GM18526 (cell line): ENCODE measurements around the gene ENTHD1.

Source experiments
- POLR2A ChIP-seq: IDR thresholded peaks from 3 replicates; pipeline ENCODE4 v1.6.1; 2011; ENCODE audit not compliant: insufficient read length; ENCODE audit errors: extremely low read depth

Gene ENTHD1

DNA sequence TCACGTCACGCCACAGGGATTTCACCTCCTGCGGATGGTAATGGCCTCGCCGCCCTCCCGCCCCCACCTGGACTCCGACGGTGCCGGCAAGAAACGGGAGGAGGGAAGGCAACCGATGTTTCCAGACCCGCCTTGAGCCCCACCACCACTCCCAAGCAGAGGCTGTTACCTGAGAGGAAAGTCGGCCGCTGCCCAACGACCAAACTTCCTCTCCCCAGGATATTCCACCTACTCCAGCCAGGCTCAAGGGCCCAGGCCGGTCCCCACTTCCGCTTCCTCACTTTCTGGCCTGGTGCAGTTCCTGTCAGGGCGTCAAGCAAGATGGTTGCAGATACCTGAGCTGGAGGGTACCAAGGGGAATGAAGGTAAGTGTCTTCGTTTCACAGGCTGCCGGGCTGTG, at the start of gene ENTHD1:
Gene ENTHD1 (minus strand): TSS at position 235 of the 400 bp plus-strand sequence. CDS start 6,012 bp downstream, outside the sequence.
- no peak for TF ChIP-seq POLR2A

- no peak for TF ChIP-seq POLR2A
These were observed 49.8 kb upstream of the ENTHD1 start for GRCh38 chr22:39943337-39943736.

DNA sequence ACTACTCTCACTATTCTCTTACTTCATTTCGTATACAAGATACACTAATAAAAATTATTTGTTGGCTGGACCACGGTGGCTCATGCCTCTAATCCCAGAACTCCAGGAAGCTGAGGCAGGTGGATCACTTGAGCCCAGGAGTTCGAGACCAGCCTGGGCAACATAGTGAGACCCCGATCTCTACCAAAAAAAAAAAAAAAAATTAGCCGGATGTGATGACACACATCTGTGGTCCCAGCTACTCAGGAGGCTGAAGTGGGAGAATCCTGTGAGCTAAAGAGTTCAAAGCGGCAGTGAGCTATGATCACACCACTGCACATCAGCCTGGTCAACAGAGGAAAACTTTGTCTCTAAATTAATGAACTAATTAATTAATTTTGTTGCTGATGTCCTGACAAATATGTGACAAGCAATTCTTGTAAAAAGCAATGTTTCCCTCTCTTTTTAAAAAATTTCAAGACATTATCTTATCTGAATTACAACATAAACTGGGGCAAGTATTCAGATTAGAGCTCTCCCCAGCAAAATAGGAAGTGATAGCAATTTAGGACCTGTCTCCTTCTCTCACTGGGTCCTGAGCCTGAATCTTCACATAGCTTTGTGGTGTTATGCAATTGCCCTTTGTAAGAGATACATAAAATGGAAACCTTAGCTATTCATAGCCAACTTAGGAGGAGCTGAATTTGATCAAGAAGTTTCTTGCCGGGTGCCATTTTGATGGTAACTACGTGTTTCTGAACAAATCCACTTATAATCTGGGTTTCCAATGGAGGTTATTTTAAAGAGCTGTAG, 49.1 kb upstream of the ENTHD1 start:
- TF ChIP-seq POLR2A = no peak

DNA sequence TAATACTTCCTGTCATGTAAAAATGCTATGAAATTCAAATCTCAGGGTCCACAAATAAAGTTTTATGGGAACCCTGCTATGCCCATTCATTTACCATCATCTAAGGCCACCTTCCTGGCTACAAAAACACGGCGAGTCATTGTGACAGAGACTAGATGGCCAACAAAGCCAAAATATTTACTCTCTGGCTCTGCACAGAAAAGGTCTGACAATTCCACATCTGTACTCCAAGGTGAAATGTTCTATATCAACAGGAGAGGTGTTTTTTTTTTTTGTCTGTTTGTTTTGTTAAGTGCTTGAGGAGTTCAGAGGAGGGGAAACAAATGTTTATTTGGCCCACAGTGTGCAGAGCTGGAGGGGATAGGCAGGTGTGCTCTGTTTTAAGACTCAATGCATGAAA, 48.0 kb upstream of the ENTHD1 start:
- TF ChIP-seq POLR2A = no peak

DNA sequence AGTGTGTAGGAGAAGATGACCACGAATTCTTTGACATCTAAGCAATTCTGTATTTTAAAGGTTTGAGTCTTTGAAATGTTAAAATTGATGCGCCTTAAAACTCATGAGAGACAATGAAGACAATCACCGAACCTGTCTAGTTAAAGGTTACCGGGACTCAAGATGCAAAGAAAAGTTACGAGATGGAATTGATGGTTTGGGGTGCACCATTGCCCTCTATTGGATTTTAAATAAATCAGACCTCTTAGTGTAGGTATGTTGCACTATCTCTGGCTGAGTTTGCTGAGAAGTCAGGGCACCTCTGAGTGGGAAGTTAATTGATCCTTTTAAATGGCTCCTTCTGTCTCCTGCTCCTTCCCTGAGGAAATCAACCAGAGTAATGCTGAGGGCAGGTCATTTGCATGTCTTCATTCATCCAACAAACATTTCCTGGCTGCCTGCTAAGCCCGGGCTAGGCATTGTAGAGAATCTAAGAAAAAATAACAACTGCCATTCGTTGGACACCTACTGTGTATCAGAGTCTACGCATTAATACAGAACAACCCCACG, 47.3 kb upstream of the ENTHD1 start:
- TF ChIP-seq POLR2A = no peak

DNA sequence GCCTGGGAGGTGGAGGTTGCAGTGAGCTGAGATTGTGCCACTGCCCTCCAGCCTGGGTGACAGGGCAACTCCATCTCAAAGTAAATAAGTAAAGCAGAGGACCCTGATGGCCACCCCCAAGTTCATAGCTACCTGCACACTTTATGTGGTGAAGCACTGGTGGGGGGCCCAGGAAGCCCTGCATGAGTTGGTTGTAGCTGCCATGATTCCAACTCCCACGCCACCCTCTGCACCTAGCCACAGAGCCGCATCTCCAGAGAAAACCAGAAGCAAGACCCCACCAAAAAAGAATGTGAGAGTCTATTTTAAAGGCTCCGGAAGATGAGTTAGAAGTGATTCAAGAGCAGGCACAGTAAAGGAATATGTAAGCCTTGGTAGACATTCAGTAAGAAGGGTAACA, 46.3 kb upstream of the ENTHD1 start:
- no peak for TF ChIP-seq POLR2A

- no peak for TF ChIP-seq POLR2A
These were observed 45.0 kb upstream of the ENTHD1 start for GRCh38 chr22:39938509-39939111.

DNA sequence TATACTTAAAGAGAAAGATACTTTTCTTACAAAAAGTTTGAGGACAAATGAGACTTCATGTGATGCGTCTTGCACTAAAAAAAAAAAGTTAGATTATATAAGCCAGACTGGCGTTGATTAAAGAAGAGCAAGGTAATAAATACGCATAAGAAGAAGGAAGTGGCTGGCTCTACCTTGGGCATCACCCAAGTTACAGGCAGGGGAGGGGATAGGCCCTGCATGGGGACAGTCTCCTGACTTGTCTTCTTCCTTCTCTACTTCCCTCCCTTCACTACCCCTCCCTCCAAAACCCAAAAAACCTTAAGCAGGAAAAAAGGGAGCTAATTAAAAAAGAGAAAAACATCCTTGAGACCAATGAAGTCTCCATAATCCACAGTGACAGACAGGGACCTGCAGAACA, 44.3 kb upstream of the ENTHD1 start:
- no peak for TF ChIP-seq POLR2A

DNA sequence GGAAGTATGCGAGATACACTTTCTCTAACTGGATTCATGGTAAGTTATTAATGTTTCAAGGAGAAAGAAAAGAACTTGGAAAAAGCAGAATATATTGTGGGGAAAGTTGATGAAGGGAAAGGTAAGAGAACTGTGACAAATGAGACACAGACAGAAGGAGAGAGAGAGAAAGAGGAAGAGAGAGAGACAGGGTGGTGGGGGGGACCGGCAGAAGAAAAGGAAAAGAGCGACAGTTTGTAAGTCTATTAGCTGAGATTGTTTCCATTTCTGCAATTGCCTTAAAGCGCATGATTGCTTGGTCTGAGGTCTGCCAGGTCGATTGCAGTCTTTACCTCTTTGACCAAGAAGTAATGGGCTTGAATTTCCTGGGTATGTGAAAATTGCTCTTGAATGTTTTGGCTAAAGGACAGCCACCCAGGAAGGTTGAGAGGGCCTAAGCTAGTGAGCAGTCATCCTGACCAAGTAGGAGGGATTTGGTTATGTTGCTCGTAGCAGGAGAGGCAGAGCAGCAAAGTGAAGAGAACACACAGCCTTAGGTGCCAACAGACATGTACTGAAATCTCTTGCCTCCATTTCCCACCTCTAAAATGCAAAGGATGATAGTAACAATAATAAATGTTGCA, 43.1 kb upstream of the ENTHD1 start:
- no peak for TF ChIP-seq POLR2A

GRCh38 chr22:39935612-39936011, 42.1 kb upstream of the ENTHD1 start:
- TF ChIP-seq POLR2A = no peak

- TF ChIP-seq POLR2A = no peak
These were observed 41.6 kb upstream of the ENTHD1 start for GRCh38 chr22:39935116-39935515.

DNA sequence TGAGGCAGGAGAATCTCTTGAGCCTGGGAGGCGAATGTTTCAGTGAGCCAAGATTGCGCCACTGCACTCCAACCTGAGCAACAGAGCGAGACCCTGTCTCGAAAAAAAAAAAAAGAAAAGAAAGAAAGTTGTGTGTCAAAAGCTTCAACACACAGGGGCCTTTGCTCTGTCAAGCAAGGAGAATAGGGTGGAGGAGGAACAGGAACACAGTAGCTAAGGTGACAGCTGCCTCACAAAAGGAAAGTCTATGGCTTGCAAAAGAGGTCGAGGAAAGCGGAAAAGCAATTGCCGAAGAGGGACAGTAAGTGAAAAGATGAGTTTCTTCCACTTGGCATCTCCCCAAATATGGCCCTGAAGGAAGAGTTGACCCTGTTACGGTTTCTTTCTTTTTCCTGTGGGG, 40.2 kb upstream of the ENTHD1 start:
- no peak for TF ChIP-seq POLR2A

DNA sequence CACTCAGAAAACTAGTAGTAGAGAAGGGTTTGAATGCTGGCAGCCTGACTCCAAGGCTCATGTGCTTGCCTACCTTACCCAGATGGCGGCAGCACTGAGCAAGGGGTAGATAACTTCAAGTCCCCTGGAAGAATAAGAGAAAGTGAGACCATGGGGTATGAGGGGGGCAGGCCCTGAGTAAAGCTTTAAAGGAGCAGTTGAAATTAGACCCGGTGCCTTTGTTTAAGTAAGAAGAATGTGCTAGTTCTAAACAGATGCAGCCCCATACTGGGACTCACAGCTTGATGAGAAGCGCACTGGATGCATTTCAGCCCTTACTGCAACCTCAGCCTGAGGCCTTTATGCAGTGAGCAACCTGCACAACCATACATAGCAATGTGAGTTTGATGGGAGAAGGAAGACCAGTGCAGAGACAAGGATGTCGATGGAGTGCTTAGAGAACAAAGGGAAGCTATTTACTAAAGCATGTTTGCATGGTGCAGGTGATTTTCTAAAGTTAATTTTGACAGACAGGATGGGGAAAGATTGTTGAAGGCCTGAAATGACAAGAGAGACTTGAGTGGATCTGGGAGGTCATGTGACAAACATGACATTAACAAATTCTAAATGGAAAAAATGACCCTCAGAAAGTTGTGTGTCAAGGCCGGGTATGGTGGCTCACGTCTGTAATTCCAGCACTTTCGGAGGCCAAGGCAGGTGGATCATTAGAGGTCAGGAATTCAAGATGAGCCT, 39.5 kb upstream of the ENTHD1 start:
- no peak for TF ChIP-seq POLR2A

DNA sequence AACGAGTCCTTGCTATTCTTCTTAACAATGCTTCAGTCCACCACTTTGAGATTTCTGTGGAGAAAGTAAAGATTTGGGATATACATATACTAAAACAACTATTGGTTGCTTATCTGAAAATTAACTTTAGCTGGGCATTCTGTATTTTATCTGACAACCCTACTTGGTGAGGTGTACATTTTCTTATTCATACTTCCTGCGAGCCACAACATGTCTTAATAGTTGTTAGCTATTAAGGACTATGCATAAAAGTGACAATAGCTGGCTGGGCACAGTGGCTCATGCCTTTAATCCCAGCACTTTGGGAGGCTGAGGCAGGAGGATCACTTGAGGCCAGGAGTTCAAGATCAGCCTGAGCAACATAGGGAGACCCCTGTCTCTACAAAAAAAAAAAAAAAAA, 38.6 kb upstream of the ENTHD1 start:
- TF ChIP-seq POLR2A = no peak

DNA sequence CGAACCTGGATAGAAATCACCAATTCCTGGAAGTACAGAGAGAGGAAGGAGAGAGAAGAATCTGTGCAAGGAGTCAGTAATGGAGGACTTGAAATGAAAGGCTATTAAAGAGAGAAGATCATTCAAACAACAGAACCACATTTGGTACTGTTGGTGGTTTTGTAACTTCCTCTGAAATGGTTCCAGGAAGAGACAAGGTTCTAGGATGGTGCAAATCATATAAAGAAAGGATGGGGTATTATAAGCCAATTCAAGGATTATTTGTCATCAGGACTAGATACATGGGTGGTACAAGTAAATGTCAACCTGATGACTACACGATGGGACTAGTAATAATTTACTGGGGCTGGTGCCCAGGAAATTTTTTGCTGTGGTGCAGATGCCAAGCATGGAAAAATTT, 37.7 kb upstream of the ENTHD1 start:
- no peak for TF ChIP-seq POLR2A
